Raji (cell line): ENCODE measurements around the gene APOBEC3H.

Experiments
- POLR2A ChIP-seq: IDR thresholded peaks from 2 replicates; pipeline ENCODE4 v1.6.1; 2011; ENCODE audit warnings: low read depth, low read length, control low read depth; ENCODE audit not compliant: insufficient read depth

APOBEC3H gene

GRCh38 chr22:39097098-39098020, at the start of gene APOBEC3H:
Gene APOBEC3H, plus strand, starts transcription at chr22:39097244. Its CDS starts 3,035 bp downstream, at chr22:39100279.
- TF ChIP-seq POLR2A: no peak

DNA sequence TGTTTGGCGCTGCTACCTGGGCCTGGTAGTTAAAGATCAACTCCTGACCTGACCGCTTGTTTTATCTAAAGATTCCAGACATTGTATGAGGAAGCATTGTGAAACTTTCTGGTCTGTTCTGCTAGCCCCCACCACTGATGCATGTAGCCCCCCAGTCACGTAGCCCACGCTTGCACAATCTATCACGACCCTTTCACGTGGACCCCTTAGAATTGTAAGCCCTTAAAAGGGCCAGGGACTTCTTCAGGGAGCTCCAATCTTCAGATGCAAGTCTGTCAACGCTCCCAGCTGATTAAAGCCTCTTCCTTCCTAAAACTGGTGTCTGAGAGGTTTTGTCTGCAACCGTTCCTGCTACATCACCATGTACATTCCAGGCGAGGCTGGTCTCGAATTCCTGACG, 41.4 kb upstream of the APOBEC3H start:
- no peak for TF ChIP-seq POLR2A

DNA sequence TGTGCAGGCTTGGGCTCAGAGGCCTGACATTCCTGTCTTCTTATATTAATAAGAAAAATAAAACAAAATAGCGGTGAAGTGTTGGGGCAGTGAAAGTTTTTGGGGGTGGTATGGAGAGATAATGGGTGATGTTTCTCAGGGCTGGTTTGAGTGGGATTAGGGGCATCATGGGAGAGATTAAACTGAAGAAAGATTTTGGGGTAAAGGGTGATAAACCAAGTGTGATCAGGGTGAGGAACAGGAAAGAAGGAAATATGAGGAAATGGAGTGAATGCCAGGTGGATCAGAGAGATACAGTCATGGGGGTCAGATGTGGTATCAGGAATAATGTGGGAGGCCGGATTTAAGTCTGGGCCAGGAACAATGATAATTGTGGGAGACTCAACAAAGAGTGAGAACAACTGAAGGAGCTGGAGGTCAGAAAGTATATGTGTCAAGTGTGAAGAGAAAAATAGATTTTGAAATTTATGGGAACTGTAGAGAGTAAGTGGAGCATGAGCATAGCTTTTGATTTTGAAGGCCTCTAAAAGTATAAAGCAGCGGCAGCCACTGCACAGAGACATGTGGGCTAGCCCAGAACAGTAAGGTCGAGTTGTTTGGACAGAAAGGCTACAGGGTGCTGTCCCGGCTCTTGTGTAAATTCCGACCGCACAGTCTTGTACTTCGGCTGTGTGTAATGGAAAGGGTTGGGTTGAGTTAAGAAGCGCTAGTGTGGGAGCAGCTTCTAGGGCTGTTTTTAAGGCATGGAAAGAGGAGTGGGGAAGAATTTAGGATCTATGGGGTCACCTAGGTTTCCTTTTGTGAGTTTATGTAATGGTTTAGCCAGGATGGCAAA, 30.4 kb upstream of the APOBEC3H start:
- peak; percentile 42; the same call in 1 of the 2 replicates for TF ChIP-seq POLR2A

- no peak for TF ChIP-seq POLR2A
Measured at GRCh38 chr22:39068033-39068785, 28.8 kb upstream of the APOBEC3H start.

DNA sequence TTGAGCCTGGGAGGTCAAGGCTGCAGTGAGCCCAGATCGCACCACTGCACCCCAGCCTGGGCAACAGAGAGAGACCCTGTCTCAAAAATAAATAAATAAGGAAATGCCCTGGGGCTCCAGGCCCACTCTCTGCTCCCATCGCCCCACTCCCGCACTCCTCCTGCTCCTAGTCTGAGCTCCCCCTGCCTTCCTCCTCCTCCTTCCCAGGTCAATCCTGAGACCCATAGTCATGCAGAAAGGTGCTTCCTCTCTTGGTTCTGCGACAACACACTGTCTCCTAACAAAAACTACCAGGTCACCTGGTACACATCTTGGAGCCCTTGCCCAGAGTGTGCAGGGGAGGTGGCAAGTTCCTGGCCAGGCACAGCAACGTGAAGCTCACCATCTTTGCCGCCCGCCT, 26.9 kb upstream of the APOBEC3H start:
- no peak for TF ChIP-seq POLR2A

DNA sequence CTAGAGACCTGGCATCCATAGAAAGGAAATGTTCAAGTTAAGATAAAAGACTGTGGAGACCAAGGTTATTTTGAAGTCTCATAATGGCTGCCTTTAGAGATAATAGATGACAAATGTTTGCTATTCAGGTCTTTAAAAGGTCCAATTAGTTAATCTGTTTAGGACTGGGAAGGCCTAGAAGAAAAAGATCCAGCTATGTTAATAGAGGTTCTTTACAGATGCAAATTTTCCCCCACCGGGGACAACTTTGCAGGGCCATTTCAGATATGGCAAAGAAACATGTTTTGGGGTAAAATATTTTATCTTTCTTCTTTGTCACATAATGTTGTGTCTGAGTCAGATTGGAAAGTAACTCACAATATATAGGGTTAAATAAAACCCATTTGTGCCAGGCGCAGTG, 23.1 kb upstream of the APOBEC3H start:
- no peak for TF ChIP-seq POLR2A

GRCh38 chr22:39077026-39077840, 19.8 kb upstream of the APOBEC3H start, which contains the start of gene APOBEC3G:
Gene APOBEC3G, plus strand, starts transcription at chr22:39077275. Its CDS starts 87 bp downstream, at chr22:39077362.
- TF ChIP-seq POLR2A: peak; percentile 49

- TF ChIP-seq POLR2A: no peak
Measured at GRCh38 chr22:39078329-39078728, 18.7 kb upstream of the APOBEC3H start.

DNA sequence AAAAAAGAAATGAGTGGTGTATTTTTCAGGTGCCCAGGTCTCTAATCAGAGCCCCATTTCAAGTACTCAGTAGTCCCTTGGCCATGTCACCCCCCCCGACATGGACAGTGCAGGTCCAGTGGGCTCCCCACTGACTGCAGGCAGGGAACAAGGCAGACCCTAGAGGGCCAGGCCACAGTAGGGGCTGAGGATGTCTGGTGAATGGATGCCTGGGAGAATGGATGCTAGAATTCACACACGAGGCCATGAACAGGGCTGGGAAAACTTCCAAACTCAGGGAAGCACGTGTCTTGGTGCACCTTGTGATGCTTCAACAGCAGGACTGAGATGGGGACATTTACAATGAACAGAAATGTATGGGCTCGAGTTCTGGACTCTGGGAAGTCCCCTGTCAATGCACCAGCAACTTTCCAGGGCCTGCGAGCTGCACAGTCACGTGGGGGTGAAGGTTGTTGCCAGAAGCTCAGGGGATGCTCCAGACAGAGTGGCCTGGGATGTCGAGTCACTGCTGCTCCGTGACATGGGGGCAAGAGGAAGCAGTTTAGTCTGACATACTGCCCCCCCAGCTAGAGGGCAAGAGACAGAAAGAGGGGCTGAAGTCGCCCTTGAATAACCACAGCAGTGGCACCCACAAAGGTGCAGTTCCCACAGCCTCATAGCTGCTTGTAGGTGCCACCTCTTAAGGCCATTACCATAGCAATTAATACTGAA, 16.8 kb upstream of the APOBEC3H start:
- no peak for TF ChIP-seq POLR2A

- TF ChIP-seq POLR2A: no peak
Measured at GRCh38 chr22:39081016-39081415, 16.0 kb upstream of the APOBEC3H start.

DNA sequence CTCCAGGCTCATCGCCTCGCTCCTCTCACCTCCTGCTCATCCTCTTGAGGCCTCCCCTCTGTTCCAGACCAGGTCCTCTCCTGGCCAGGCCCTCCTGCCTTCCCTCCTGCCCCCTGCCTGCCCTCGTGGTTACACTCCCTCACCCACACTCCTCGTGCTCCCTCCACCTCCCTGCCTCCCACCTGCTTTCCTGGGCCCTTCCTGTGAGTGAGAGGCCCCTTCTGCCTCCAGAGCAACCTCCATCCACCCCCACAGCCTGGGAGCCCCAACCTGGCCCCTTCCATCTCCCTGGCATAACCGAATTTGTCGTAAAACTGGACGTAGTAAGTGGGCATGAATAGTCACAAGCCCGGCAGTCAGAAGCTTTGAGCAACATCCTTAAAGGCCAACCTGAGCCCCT, 15.4 kb upstream of the APOBEC3H start:
- TF ChIP-seq POLR2A: no peak

DNA sequence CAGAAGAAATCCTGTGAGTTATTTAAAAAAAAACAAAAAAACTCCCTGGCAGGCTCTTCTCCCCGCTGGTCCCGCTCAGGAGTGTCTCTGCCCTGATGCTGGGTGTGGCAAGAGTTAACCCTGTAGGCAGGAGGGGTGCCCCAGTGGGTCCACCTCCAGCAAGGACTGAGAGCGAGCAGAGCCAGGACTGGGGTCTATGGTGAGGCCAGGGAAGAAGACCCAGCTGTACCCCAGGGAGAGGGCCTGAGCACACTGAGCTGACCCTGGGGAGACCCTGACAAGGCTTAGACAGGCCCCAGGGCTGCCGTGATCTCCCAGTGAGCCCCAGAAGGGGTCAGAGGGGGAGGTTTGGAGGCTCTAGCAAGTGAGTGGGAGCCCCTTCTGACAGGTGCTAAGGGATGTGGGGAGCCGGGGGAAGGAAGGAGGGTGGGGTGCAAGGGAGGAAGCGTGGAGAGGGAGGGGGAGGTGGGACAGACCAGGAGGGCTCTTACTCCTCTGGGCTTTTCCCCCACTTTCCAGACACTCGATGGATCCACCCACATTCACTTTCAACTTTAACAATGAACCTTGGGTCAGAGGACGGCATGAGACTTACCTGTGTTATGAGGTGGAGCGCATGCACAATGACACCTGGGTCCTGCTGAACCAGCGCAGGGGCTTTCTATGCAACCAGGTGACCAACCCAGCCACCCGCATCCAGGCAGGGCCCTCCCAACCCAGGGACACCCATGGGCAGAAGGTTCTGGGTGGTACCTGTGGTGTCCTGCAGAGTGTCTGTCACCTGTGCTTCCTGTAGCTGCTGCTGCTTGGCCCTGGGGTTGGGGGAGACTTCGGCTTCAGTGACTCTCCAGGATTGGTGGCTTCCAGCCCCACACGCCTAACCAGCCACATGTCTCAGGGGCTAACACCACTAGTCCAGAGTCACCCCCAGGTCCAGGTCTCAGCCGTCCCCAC, 13.6 kb upstream of the APOBEC3H start:
- TF ChIP-seq POLR2A: no peak
